Gastrocnemius medialis (tissue), 4 donors: ENCODE measurements around the gene ANO3.

Experiments used
- CTCF ChIP-seq, 5 experiments: fragments of 450-650 bp in 3 of 5; fragments of 200-600 bp in 2 of 5; sonication (generic) in 2 of 5; IDR thresholded peaks in 4 of 5; conservative IDR thresholded peaks in 1 of 5; 1 replicate in 4 of 5; 2 replicates in 1 of 5; pipeline ENCODE4 v1.5.1; 2016 to 2019; ENCODE audit warnings: antibody characterized with exemption in 5 of 5, mild to moderate bottlenecking in 3 of 5, moderate library complexity in 3 of 5
- POLR2A ChIP-seq, 2 donors: fragments of 450-650 bp; IDR thresholded peaks; one replicate each; pipeline ENCODE4 v1.6.1; 2017; ENCODE audit warnings: antibody characterized with exemption in 2 of 2, mild to moderate bottlenecking in 2 of 2, moderate library complexity in 2 of 2

GRCh38 chr11:26410706-26411366 is 78.9 kb downstream of the ANO3 start:
- no peak for TF ChIP-seq CTCF (IDR thresholded peaks at IDR 0.05 in 4 of 5, conservative IDR thresholded peaks at IDR 0.05 in 1 of 5)
- no peak for TF ChIP-seq POLR2A (IDR thresholded peaks at IDR 0.05)
